Suprapubic skin (tissue), 4 donors: ENCODE results near the gene MDK.

ENCODE experiments used
- CTCF ChIP-seq, 2 donors: fragments of 200-600 bp in 1 of 2; fragments of 450-650 bp in 1 of 2; sonication (generic) in 1 of 2; IDR thresholded peaks; one replicate each; pipeline ENCODE4 v1.5.1; 2016 to 2019; ENCODE audit warnings: antibody characterized with exemption in 2 of 2, mild to moderate bottlenecking in 1 of 2, moderate library complexity in 1 of 2
- EP300 ChIP-seq: sonication (generic); formaldehyde crosslinking; IDR thresholded peaks from one replicate; pipeline ENCODE4 v1.6.1; 2017; ENCODE audit warnings: antibody characterized with exemption
- POLR2A ChIP-seq, 2 donors: fragments of 450-650 bp; IDR thresholded peaks; one replicate each; pipeline ENCODE4 v1.6.1; 2017; ENCODE audit warnings: antibody characterized with exemption in 2 of 2, mild to moderate bottlenecking in 2 of 2, moderate library complexity in 2 of 2
- POLR2AphosphoS5 ChIP-seq, 3 donors: sonication (generic); formaldehyde crosslinking; IDR thresholded peaks; one replicate each; pipeline ENCODE4 v1.6.1; 2017; ENCODE audit warnings: antibody characterized with exemption in 3 of 3

GRCh38 chr11:46413760-46414465 lies 32.4 kb downstream of the MDK start:
- TF ChIP-seq POLR2A (IDR thresholded peaks at IDR 0.05) (no peak), CTCF (IDR thresholded peaks at IDR 0.05) (no peak), POLR2AphosphoS5 (IDR thresholded peaks at IDR 0.05) (no peak), EP300 (no peak)
